Activated T-cell treated with anti-CD3 and anti-CD28 coated beads for 48 hours (primary cell): ENCODE measurements around the gene OR2T35.

Experiments
- DNase-seq: peaks from one replicate; pipeline ENCODE4 v3.0.0-alpha.2; 2020; ENCODE audit warnings: low read depth

Gene OR2T35

GRCh38 chr1:248625971-248626370 is 19.1 kb downstream of the OR2T35 start:
- no peak for DNase-seq

GRCh38 chr1:248625166-248625565 is 19.9 kb downstream of the OR2T35 start:
- DNase-seq, result no peak

- no peak for DNase-seq
Observed at GRCh38 chr1:248622570-248623001, 22.5 kb downstream of the OR2T35 start.

GRCh38 chr1:248621770-248622169 is 23.3 kb downstream of the OR2T35 start:
- DNase-seq, result no peak

- peak; percentile 46 for DNase-seq
Observed at GRCh38 chr1:248618878-248619277, 26.2 kb downstream of the OR2T35 start.

- no peak for DNase-seq
Observed at GRCh38 chr1:248618119-248618518, 27.0 kb downstream of the OR2T35 start.

- no peak for DNase-seq
Observed at GRCh38 chr1:248613742-248614141, 31.3 kb downstream of the OR2T35 start.

GRCh38 chr1:248611883-248612414 is 33.1 kb downstream of the OR2T35 start:
- DNase-seq, result peak; percentile 19

- DNase-seq, result no peak
Observed at GRCh38 chr1:248610301-248610700, 34.8 kb downstream of the OR2T35 start.

- DNase-seq, result no peak
Observed at GRCh38 chr1:248599396-248599795, 45.7 kb downstream of the OR2T35 start.

GRCh38 chr1:248597589-248597988 is 47.5 kb downstream of the OR2T35 start, which contains the start of gene OR2T10:
TSS of gene OR2T10 (minus strand) at chr1:248597700. CDS start at chr1:248593768, 3,932 bp downstream.
- no peak for DNase-seq

GRCh38 chr1:248596615-248597014 is 48.5 kb downstream of the OR2T35 start:
- DNase-seq, result no peak

GRCh38 chr1:248593226-248593625 is 51.9 kb downstream of the OR2T35 start:
- DNase-seq, result no peak

- DNase-seq, result no peak
Observed at GRCh38 chr1:248592655-248593054, 52.4 kb downstream of the OR2T35 start.

- DNase-seq, result no peak
Observed at GRCh38 chr1:248590055-248590454, 55.0 kb downstream of the OR2T35 start.

- DNase-seq, result no peak
Observed at GRCh38 chr1:248589334-248589733, 55.7 kb downstream of the OR2T35 start.
